Stimulated activated CD8-positive, alpha-beta memory T cell treated with anti-CD3 and anti-CD28 coated beads, Interleukin-12 subunit alpha, Interleukin-12 subunit beta, amount 100 ng/mL, for 1 hour (primary cell): Measurements from ENCODE around the gene SLC38A7.
A peak's percentile ranks its signal among the peaks of the same experiment; 100 is the strongest.

ENCODE experiments used
- DNase-seq: peaks from one replicate; pipeline ENCODE4 v3.0.0-alpha.2; 2020; ENCODE audit warnings: low read depth

SLC38A7 gene

GRCh38 chr16:58635502-58635901 lies 49.1 kb downstream of the SLC38A7 start:
- DNase-seq: no peak

- DNase-seq: no peak
These were observed 50.2 kb downstream of the SLC38A7 start for GRCh38 chr16:58634265-58634802.

GRCh38 chr16:58629733-58630640 lies 54.6 kb downstream of the SLC38A7 start, which contains the start of gene CNOT1:
TSS of gene CNOT1 (minus strand) at chr16:58629826. CDS start at chr16:58599337, 30,489 bp downstream.
- DNase-seq: peak; percentile 95

- peak; percentile 38 for DNase-seq
These were observed 55.5 kb downstream of the SLC38A7 start for GRCh38 chr16:58628845-58629732.

GRCh38 chr16:58624209-58624608 lies 60.4 kb downstream of the SLC38A7 start:
- no peak for DNase-seq

GRCh38 chr16:58620396-58620795 lies 64.2 kb downstream of the SLC38A7 start:
- DNase-seq: no peak

GRCh38 chr16:58615280-58615679 lies 69.3 kb downstream of the SLC38A7 start:
- no peak for DNase-seq
